ENCODE results near the gene NLGN1. TPM values are rescaled to one million over a fixed set of nuclear protein-coding genes. Genes with fewer than 3 reads are reported as not detected.

NLGN1 gene
- total and polyA plus RNA-seq, 2 of the 13 experiments (the other 11 are each of a cell fraction or from before 2014, with no cell fraction given) = not detected

DNA sequence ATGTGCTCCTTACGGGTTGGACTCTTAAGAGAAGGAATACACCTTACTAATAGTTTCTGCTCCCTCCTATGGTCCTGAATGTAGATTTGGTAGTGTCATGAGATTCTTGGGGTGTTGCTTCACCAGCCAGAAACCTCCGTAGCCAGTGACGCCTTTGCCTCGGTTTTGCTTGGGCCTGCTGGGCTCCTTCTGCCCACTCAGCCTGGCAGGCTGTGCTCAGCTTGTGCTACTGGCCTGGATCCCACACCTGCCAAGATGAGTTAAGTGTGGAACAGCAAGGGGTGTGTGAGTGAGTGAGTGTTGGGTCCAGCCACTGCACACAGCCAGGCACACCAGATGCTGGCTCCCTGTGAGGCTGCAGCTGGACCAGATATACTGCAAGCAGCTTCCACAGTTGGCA, 560.1 kb downstream of the NLGN1 start:
- ATAC-seq = no peak
- H3K4me2 ChIP-seq (ENCODE audit: low read depth, low read length) = no peak overlapping the region
- no peaks in the 10 kb centered on the region for H3K79me2 ChIP-seq (ENCODE audit: insufficient read depth, low read length)
- H3K4me1 ChIP-seq (ENCODE audit: insufficient read depth, low read length) = no peaks in the 10 kb centered on the region
- H2AFZ ChIP-seq (ENCODE audit: low read length) = no peak overlapping the region
- 33% methylated on average over 4 of the region's 4 CpGs for WGBS (ENCODE audit: low lambda C conversion rate)
- TF ChIP-seq NFE2L1 (CRISPR knock-in tag; IDR thresholded peaks at IDR 0.05; ENCODE audit: borderline replicate concordance) (no peak), ZNF350 (CRISPR knock-in tag; IDR thresholded peaks at IDR 0.05; ENCODE audit: borderline replicate concordance, low read depth) (no peak), ZNF496 (CRISPR knock-in tag; IDR thresholded peaks at IDR 0.05; ENCODE audit: insufficient replicate concordance) (no peak), ZNF441 (CRISPR knock-in tag; IDR thresholded peaks at IDR 0.05; ENCODE audit: borderline replicate concordance) (no peak), ZNF724P (CRISPR knock-in tag; IDR thresholded peaks at IDR 0.05; ENCODE audit: borderline replicate concordance) (no peak), ZNF674 (CRISPR knock-in tag; IDR thresholded peaks at IDR 0.05; ENCODE audit: low read depth) (no peak), ATF7-NPFF (CRISPR knock-in tag; IDR thresholded peaks at IDR 0.05; ENCODE audit: low read depth) (no peak), HOXA9 (CRISPR knock-in tag; IDR thresholded peaks at IDR 0.05; ENCODE audit: borderline replicate concordance) (no peak), SP4 (CRISPR knock-in tag; IDR thresholded peaks at IDR 0.05) (no peak), CENPT (CRISPR knock-in tag; IDR thresholded peaks at IDR 0.05; ENCODE audit: low read depth) (no peak), MBD4 (IDR thresholded peaks at IDR 0.05; ENCODE audit: borderline replicate concordance, low read length) (no peak), SMAD1 (CRISPR knock-in tag; IDR thresholded peaks at IDR 0.05; ENCODE audit: borderline replicate concordance, low read depth) (no peak)
- TF ChIP-seq, protein P1, sequence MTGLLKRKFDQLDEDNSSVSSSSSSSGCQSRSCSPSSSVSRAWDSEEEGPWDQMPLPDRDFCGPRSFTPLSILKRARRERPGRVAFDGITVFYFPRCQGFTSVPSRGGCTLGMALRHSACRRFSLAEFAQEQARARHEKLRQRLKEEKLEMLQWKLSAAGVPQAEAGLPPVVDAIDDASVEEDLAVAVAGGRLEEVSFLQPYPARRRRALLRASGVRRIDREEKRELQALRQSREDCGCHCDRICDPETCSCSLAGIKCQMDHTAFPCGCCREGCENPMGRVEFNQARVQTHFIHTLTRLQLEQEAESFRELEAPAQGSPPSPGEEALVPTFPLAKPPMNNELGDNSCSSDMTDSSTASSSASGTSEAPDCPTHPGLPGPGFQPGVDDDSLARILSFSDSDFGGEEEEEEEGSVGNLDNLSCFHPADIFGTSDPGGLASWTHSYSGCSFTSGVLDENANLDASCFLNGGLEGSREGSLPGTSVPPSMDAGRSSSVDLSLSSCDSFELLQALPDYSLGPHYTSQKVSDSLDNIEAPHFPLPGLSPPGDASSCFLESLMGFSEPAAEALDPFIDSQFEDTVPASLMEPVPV (CRISPR knock-in tag; IDR thresholded peaks at IDR 0.05) = no peak
- TF ChIP-seq, protein P2, sequence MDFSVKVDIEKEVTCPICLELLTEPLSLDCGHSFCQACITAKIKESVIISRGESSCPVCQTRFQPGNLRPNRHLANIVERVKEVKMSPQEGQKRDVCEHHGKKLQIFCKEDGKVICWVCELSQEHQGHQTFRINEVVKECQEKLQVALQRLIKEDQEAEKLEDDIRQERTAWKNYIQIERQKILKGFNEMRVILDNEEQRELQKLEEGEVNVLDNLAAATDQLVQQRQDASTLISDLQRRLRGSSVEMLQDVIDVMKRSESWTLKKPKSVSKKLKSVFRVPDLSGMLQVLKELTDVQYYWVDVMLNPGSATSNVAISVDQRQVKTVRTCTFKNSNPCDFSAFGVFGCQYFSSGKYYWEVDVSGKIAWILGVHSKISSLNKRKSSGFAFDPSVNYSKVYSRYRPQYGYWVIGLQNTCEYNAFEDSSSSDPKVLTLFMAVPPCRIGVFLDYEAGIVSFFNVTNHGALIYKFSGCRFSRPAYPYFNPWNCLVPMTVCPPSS (IDR thresholded peaks at IDR 0.05) = no peak
- no peak for DNase-seq (ENCODE audit: low spot score)
- no peaks in the 10 kb centered on the region for H3K27me3 ChIP-seq (ENCODE audit: control insufficient read depth in 1 of 2, insufficient read depth in 2 of 2, low read length in 2 of 2)
- H3K27ac ChIP-seq (ENCODE audit: extremely low read length, insufficient read depth, low read length) = no peak overlapping the region
- CTCF ChIA-PET (ENCODE audit: low intra/inter-chr PET ratio, low total read pairs) = no interaction called here
- H3K9ac ChIP-seq (ENCODE audit: insufficient read depth, low read depth, low read length) = no peak overlapping the region
- BruUV-seq (replicated peaks) = no TSS peak
- no peak overlapping the region for H3K4me3 ChIP-seq (replicated peaks in 1 of 3; ENCODE audit: insufficient read depth in 1 of 3, low read depth in 2 of 3, low read length in 3 of 3)
- H3K36me3 ChIP-seq (replicated peaks in 1 of 2; ENCODE audit: control insufficient read depth in 1 of 2, insufficient read depth in 2 of 2, low read length in 2 of 2) = no peaks in the 10 kb centered on the region
- in situ Hi-C loops (cut with HindIII; ENCODE audit: extremely low pct_ligation_motif_present, low pct_unique_long_range_greater_than_20kb) (no loop called here), intact Hi-C loops (cut with micrococcal nuclease; ENCODE audit: unreplicated experiment) (no loop called here)
- POLR2A ChIA-PET = no interaction called here
- H4K20me1 ChIP-seq (ENCODE audit: insufficient read depth, low read length) = no peaks in the 10 kb centered on the region
- FAIRE-seq = no peak
- H3K9me3 ChIP-seq (ENCODE audit: low read length) = no peaks in the 10 kb centered on the region
